ENCODE data around the gene TGFBR3.

The TGFBR3 gene

DNA sequence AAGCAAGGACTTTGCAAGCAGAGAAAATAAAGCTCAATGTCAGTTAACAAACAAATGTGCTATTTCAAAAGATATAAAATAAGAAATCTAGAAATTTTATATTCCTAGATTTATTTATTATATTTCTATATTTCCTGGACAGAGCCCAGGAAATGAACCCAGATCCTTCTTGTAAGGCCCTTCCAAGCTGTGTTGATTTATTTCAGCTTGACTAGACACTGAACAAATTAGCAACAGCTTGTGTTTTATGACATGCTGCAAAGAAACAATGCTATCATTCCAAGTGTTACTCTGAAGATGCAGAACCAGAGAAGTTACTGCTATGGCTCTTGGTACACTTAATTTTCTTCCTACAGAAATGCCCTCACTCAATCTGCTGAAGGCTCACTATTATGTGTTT lies 6.2 kb downstream of the TGFBR3 start:
- TF ChIP-seq FOXP2 (optimal IDR thresholded peaks at IDR 0.05; ENCODE audit: borderline replicate concordance, extremely low read depth, extremely low read length, insufficient read depth) (no peak), REST (IDR thresholded peaks at IDR 0.05; ENCODE audit: insufficient read depth in 1 of 2, low read depth in 2 of 2, low read length in 2 of 2) (no peak), TAF1 (IDR thresholded peaks at IDR 0.05; ENCODE audit: borderline replicate concordance, insufficient read depth, low read length) (no peak), SIN3A (IDR thresholded peaks at IDR 0.05; ENCODE audit: borderline replicate concordance, insufficient read depth, low read length) (no peak), POLR2AphosphoS5 (IDR thresholded peaks at IDR 0.05; ENCODE audit: low read depth, low read length) (no peak)

GRCh38 chr1:91877574-91878208 lies 8.3 kb downstream of the TGFBR3 start:
- TF ChIP-seq SIN3A (IDR thresholded peaks at IDR 0.05; ENCODE audit: borderline replicate concordance, insufficient read depth, low read length) = no peak
- TF ChIP-seq FOXP2 (optimal IDR thresholded peaks at IDR 0.05; ENCODE audit: borderline replicate concordance, extremely low read depth, extremely low read length, insufficient read depth) = no peak
- no peak for TF ChIP-seq TAF1 (IDR thresholded peaks at IDR 0.05; ENCODE audit: borderline replicate concordance, insufficient read depth, low read length)
- no peak for TF ChIP-seq POLR2AphosphoS5 (IDR thresholded peaks at IDR 0.05; ENCODE audit: low read depth, low read length)
- TF ChIP-seq REST (IDR thresholded peaks at IDR 0.05; ENCODE audit: insufficient read depth in 1 of 2, low read depth in 2 of 2, low read length in 2 of 2) = no peak

- TF ChIP-seq TAF1 (IDR thresholded peaks at IDR 0.05; ENCODE audit: borderline replicate concordance, insufficient read depth, low read length) = no peak
- no peak for TF ChIP-seq REST (IDR thresholded peaks at IDR 0.05; ENCODE audit: insufficient read depth in 1 of 2, low read depth in 2 of 2, low read length in 2 of 2)
- TF ChIP-seq SIN3A (IDR thresholded peaks at IDR 0.05; ENCODE audit: borderline replicate concordance, insufficient read depth, low read length) = no peak
- TF ChIP-seq FOXP2 (optimal IDR thresholded peaks at IDR 0.05; ENCODE audit: borderline replicate concordance, extremely low read depth, extremely low read length, insufficient read depth) = no peak
- no peak for TF ChIP-seq POLR2AphosphoS5 (IDR thresholded peaks at IDR 0.05; ENCODE audit: low read depth, low read length)
Measured at GRCh38 chr1:91876781-91877573, 9.0 kb downstream of the TGFBR3 start.

- TF ChIP-seq FOXP2 (optimal IDR thresholded peaks at IDR 0.05; ENCODE audit: borderline replicate concordance, extremely low read depth, extremely low read length, insufficient read depth) = no peak
- TF ChIP-seq REST (IDR thresholded peaks at IDR 0.05; ENCODE audit: insufficient read depth in 1 of 2, low read depth in 2 of 2, low read length in 2 of 2) = no peak
Measured at GRCh38 chr1:91876040-91876470, 9.9 kb downstream of the TGFBR3 start.
